Activated T-cell treated with anti-CD3 and anti-CD28 coated beads, Interleukin-2, amount 50 U/mL, for 48 hours (primary cell): ENCODE data around the gene NOXA1.

ENCODE experiments used
- DNase-seq, 2 experiments: peaks; one replicate each; pipeline ENCODE4 v3.0.0-alpha.2; 2020

The NOXA1 gene

GRCh38 chr9:137387891-137388560, 35.2 kb upstream of the NOXA1 start:
- DNase-seq: no peak

- DNase-seq: no peak
Observed at GRCh38 chr9:137388589-137389427, 34.4 kb upstream of the NOXA1 start.

GRCh38 chr9:137389428-137389746, 33.8 kb upstream of the NOXA1 start:
- no peak for DNase-seq

GRCh38 chr9:137390553-137391410, 32.4 kb upstream of the NOXA1 start:
- no peak for DNase-seq

- DNase-seq: no peak
Observed at GRCh38 chr9:137391411-137391754, 31.8 kb upstream of the NOXA1 start.

GRCh38 chr9:137392232-137393007, 30.8 kb upstream of the NOXA1 start:
- DNase-seq: no peak

GRCh38 chr9:137393176-137394150, 29.7 kb upstream of the NOXA1 start:
- no peak for DNase-seq

- no peak for DNase-seq
Observed at GRCh38 chr9:137394866-137395665, 28.1 kb upstream of the NOXA1 start.

- no peak for DNase-seq
Observed at GRCh38 chr9:137395666-137396010, 27.6 kb upstream of the NOXA1 start.

GRCh38 chr9:137396227-137396626, 27.0 kb upstream of the NOXA1 start:
- DNase-seq: no peak

GRCh38 chr9:137396634-137397367, 26.4 kb upstream of the NOXA1 start:
- DNase-seq: no peak

- peak; percentile 67 to 72 for DNase-seq
Observed at GRCh38 chr9:137397675-137398423, 25.3 kb upstream of the NOXA1 start.

GRCh38 chr9:137398561-137399468, 24.4 kb upstream of the NOXA1 start:
- DNase-seq: no peak

GRCh38 chr9:137402746-137403145, 20.4 kb upstream of the NOXA1 start:
- DNase-seq: no peak

- DNase-seq: no peak
Observed at GRCh38 chr9:137403269-137403668, 19.9 kb upstream of the NOXA1 start.

- DNase-seq: no peak
Observed at GRCh38 chr9:137404961-137405567, 18.1 kb upstream of the NOXA1 start.

- DNase-seq: no peak
Observed at GRCh38 chr9:137405677-137406081, 17.5 kb upstream of the NOXA1 start.
